K562 (cell line): ENCODE measurements around the gene NLRX1. TPM values are rescaled to one million over a fixed set of nuclear protein-coding genes. Genes with fewer than 3 reads are reported as not detected.

Source experiments
- CCNT2 ChIP-seq: IDR thresholded peaks from 2 replicates; pipeline ENCODE4 v1.6.1; 2011; ENCODE audit warnings: borderline replicate concordance, low read depth, mild to moderate bottlenecking, moderate library complexity, mixed read lengths, low read length; ENCODE audit not compliant: insufficient read length; ENCODE audit errors: extremely low read depth
- CTBP1 ChIP-seq: fragments of 450-650 bp; IDR thresholded peaks from 2 replicates; pipeline ENCODE4 v1.6.1; 2016; ENCODE audit warnings: borderline replicate concordance
- ESRRA ChIP-seq: fragments of 450-650 bp; IDR thresholded peaks from 2 replicates; pipeline ENCODE4 v1.6.1; 2014; ENCODE audit warnings: low read depth, mild to moderate bottlenecking, moderate library complexity, borderline replicate concordance
- GABPA ChIP-seq: fragments of 200-800 bp; sonication (Bioruptor generic); conservative IDR thresholded peaks from 2 replicates; pipeline ENCODE4 v1.6.1; 2016; ENCODE audit warnings: low read depth, missing genetic modification characterization, missing compliant biosample characterization
- HCFC1 ChIP-seq: IDR thresholded peaks from 2 replicates; pipeline ENCODE4 v1.6.1; 2012; ENCODE audit warnings: low read depth, low read length, improper control_type of control experiment
- KDM1A ChIP-seq, 2 experiments: fragments of 450-650 bp; IDR thresholded peaks; 2 replicates each; pipeline ENCODE4 v1.6.1; 2016; ENCODE audit warnings: mild to moderate bottlenecking in 2 of 2
- KLF16 ChIP-seq: IDR thresholded peaks from 2 replicates; pipeline ENCODE4 v1.6.1; 2016; ENCODE audit warnings: antibody characterized with exemption
- MXI1 ChIP-seq: IDR thresholded peaks from 2 replicates; pipeline ENCODE4 v1.6.1; 2011; ENCODE audit warnings: low read depth, mild to moderate bottlenecking, improper control_type of control experiment, low read length
- PHF8 ChIP-seq: fragments of 200-600 bp; sonication (generic); IDR thresholded peaks from 2 replicates; pipeline ENCODE4 v1.6.1; 2012; ENCODE audit warnings: mixed run types, mild to moderate bottlenecking, inconsistent platforms, low read length, moderate library complexity, borderline replicate concordance
- POU5F1 ChIP-seq: fragments of 150-350 bp; IDR thresholded peaks from 2 replicates; pipeline ENCODE4 v1.6.1; 2014; ENCODE audit warnings: borderline replicate concordance, low read length, low read depth, mild to moderate bottlenecking; ENCODE audit not compliant: partially characterized antibody
- SLC30A9 ChIP-seq: fragments of 250-450 bp; sonication (Bioruptor Pico); IDR thresholded peaks from 2 replicates; pipeline ENCODE4 v1.8.0; 2022; ENCODE audit warnings: mild to moderate bottlenecking, moderate library complexity
- USF2 ChIP-seq: sonication (generic); formaldehyde crosslinking; IDR thresholded peaks from 2 replicates; pipeline ENCODE4 v1.5.0; 2020; ENCODE audit warnings: missing genetic modification reagents
- ZBTB40 ChIP-seq, 2 experiments: fragments of 450-650 bp in 1 of 2; sonication (generic) in 1 of 2; formaldehyde crosslinking in 1 of 2; IDR thresholded peaks; 2 replicates each; pipeline versions ENCODE4 v1.7.1 to v1.9.0; 2016 to 2022; ENCODE audit warnings: inconsistent platforms in 1 of 2, mild to moderate bottlenecking in 1 of 2, missing genetic modification reagents in 1 of 2
- polyA plus RNA-seq, 8 experiments: library from polyadenylated mRNA; depleted of rRNA in 4 of 8; stranded (reverse) in 5 of 8; unstranded in 3 of 8; fragments of >200 nt; fragmentation: Nextera tagmentation in 2 of 8; fragmentation: Illumina TruSeq in 1 of 8; extraction: Ambion mirVana in 2 of 8; extraction: Trizol in 1 of 8; gene quantifications; 2 replicates each; pipeline versions ENCODE4 v1.2.1 to v1.2.3, GENCODE V29; 2011 to 2014; ENCODE audit warnings: inconsistent platforms in 1 of 8, missing spikeins in 1 of 8
- total RNA-seq, 7 experiments: library from RNA; depleted of rRNA in 6 of 7; stranded (reverse); fragments of >200 nt in 6 of 7; fragmentation: Illumina TruSeq in 2 of 7; extraction: Trizol in 2 of 7; gene quantifications; 2 replicates each; pipeline versions ENCODE4 v1.2.1 to v1.2.3, GENCODE V29; 2011 to 2021; ENCODE audit warnings: low replicate concordance in 1 of 7
- TF ChIP-seq, protein P1 (sequence below): fragments of 250-450 bp; sonication (Bioruptor Pico); IDR thresholded peaks from 2 replicates; pipeline ENCODE4 v1.8.0; 2021; ENCODE audit warnings: moderate library complexity, mild to moderate bottlenecking, inconsistent platforms

Gene NLRX1
- total and polyA plus RNA-seq, 9 of the 15 experiments (the other 6 are each of a cell fraction or from before 2014, with no cell fraction given) = 0.04 to 2.3 (median 0.69) TPM

- TF ChIP-seq HCFC1 (peak; percentile 59; the same call in 1 of the 2 replicates), KLF16 (peak; percentile 36; the same call in 1 of the 2 replicates), PHF8 (peak; percentile 72; the same call in 1 of the 2 replicates), POU5F1 (no peak), SLC30A9 (CRISPR knock-in tag) (no peak), ESRRA (0 out of 2 replicates have a peak, but pooled peaks have one; percentile 2), CCNT2 (peak; percentile 75), ZBTB40 (IDR thresholded peaks at IDR 0.05) (0 out of 2 replicates have a peak, but pooled peaks have one; percentile 32), ZBTB40 (CRISPR knock-in tag; IDR thresholded peaks at IDR 0.05) (no peak), CTBP1 (peak; percentile 74), MXI1 (0 out of 2 replicates have a peak, but pooled peaks have one; percentile 33), USF2 (CRISPR knock-in tag) (no peak), KDM1A (IDR thresholded peaks at IDR 0.05) (no peak), GABPA (peak; percentile 40; the same call in 1 of the 2 replicates)
- TF ChIP-seq, protein P1, sequence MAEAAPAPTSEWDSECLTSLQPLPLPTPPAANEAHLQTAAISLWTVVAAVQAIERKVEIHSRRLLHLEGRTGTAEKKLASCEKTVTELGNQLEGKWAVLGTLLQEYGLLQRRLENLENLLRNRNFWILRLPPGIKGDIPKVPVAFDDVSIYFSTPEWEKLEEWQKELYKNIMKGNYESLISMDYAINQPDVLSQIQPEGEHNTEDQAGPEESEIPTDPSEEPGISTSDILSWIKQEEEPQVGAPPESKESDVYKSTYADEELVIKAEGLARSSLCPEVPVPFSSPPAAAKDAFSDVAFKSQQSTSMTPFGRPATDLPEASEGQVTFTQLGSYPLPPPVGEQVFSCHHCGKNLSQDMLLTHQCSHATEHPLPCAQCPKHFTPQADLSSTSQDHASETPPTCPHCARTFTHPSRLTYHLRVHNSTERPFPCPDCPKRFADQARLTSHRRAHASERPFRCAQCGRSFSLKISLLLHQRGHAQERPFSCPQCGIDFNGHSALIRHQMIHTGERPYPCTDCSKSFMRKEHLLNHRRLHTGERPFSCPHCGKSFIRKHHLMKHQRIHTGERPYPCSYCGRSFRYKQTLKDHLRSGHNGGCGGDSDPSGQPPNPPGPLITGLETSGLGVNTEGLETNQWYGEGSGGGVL (CRISPR knock-in tag) = no peak
Observed at GRCh38 chr11:119205574-119206510, 37.3 kb downstream of the NLRX1 start, which contains the start of gene CBL (continued).
